Heart right ventricle (tissue), 16 donors: ENCODE data around the gene DNM3. TPM values are rescaled to one million over a fixed set of nuclear protein-coding genes. Genes with fewer than 3 reads are reported as not detected.
A peak's percentile ranks its signal among the peaks of the same experiment; 100 is the strongest.

Experiments
- ATAC-seq, 8 donors: fragments of 200-7000 bp; cut with Tn5 transposase; one replicate each; pipeline ENCODE4 v1.9.1; 2020; ENCODE audit warnings: mild to moderate bottlenecking in 8 of 8, moderate library complexity in 8 of 8, moderate number of reproducible peaks in 1 of 8
- DNase-seq, 2 donors: peaks; one replicate each; pipeline ENCODE4 v3.0.0-alpha.2; 2020
- H3K27ac ChIP-seq, 10 donors: fragments of 200-600 bp; sonication (generic) in 2 of 10; one replicate each; pipeline versions ENCODE4 v1.5.0 to v1.8.0; 2020 to 2022; ENCODE audit warnings: mild to moderate bottlenecking in 3 of 10
- H3K27me3 ChIP-seq, 7 donors: fragments of 200-600 bp; one replicate each; pipeline ENCODE4 v1.8.0; 2021 to 2022; ENCODE audit warnings: mild to moderate bottlenecking in 2 of 7
- H3K36me3 ChIP-seq, 9 donors: fragments of 200-600 bp; sonication (generic) in 1 of 9; one replicate each; pipeline versions ENCODE4 v1.5.0 to v1.8.0; 2020 to 2022; ENCODE audit warnings: mild to moderate bottlenecking in 2 of 9
- H3K4me1 ChIP-seq, 9 donors: fragments of 200-600 bp; sonication (generic) in 1 of 9; one replicate each; pipeline versions ENCODE4 v1.5.0 to v1.8.0; 2020 to 2022; ENCODE audit warnings: mild to moderate bottlenecking in 4 of 9
- H3K4me3 ChIP-seq, 10 donors: fragments of 200-600 bp; sonication (generic) in 2 of 10; one replicate each; pipeline versions ENCODE4 v1.5.0 to v1.8.0; 2020 to 2022; ENCODE audit warnings: mild to moderate bottlenecking in 7 of 10, moderate library complexity in 2 of 10
- H3K9me3 ChIP-seq, 11 donors: fragments of 200-600 bp in 10 of 11; sonication (generic) in 2 of 11; one replicate each; pipeline versions ENCODE4 v1.5.0 to v1.8.0; 2013 to 2022; ENCODE audit warnings: mild to moderate bottlenecking in 2 of 11, control low read depth in 1 of 11, moderate library complexity in 1 of 11
- CTCF ChIP-seq, 9 donors: fragments of 200-600 bp; sonication (generic) in 2 of 9; IDR thresholded peaks; one replicate each; pipeline versions ENCODE4 v1.5.0 to v1.8.0; 2021 to 2022; ENCODE audit warnings: antibody characterized with exemption in 9 of 9, mild to moderate bottlenecking in 5 of 9, moderate library complexity in 1 of 9
- WGBS, 2 donors: extraction: QIAGEN DNeasy Blood & Tissue Kit; methylation state at CpG; one replicate each; pipeline ENCODE4 v1.1.7; 2013; ENCODE audit warnings: inconsistent platforms in 1 of 2; 5-methylcytosine and 5-hydroxymethylcytosine counted together
- intact Hi-C, 10 donors: fragments of 100-400 bp; cut with DNase I; formaldehyde crosslinking; loops; one replicate each; pipeline versions ENCODE4 v1.11.1 to v1.14.2; 2022
- polyA plus RNA-seq, 2 donors: library from polyadenylated mRNA; stranded (reverse); fragments of 200-250 nt; gene quantifications; one replicate each; pipeline ENCODE4 v1.2.3, GENCODE V29; 2013
- total RNA-seq, 10 donors: library from RNA; stranded (reverse); fragmentation: NEBNext Ultra II Directional in 3 of 10; extraction: Animal tissue kit (Norgen Biotek cat#: 25700) in 3 of 10; gene quantifications; one replicate each; pipeline versions ENCODE4 v1.2.1 to v1.2.4, GENCODE V29; 2021 to 2023
- donor health status: Arrhythmogenic right ventricular cardiomyopathy.
- donor health status: ischemic (EF 13 %, LVEDD 7.1; RV severe dilation, severe dysfunction).
- donor health status: healthy with polysubstance abuse.
- donor health status: DM: no; HTN: yes; CAD: no.
- donor health status: DM: no; HTN: no; CAD: no.
- donor health status: ischemic (EF 25% LVEDD 6.9; RV normal size, moderate dysfunction).
- donor health status: ischemic (EF 25% LVEDD 5.7; RV mildly dilated, moderate dysfunction).
- donor health status: healthy.
- donor health status: DM: yes; HTN: yes; CAD: no.
- donor health status: Ischemic cardiomyopathy.
- donor health status: ischemic (EF 35%, LVEDD 5.7; RV mildly dilated, moderate dysfunction).
- donor health status: nonischemic (EF 11% LVEDD 7.7; RV severe dilation, severe dysfunction).
- donor health status: DM: yes; HTN: yes; CAD: no.
- donor health status: PGD.
- donor health status: ischemic (EF 29% LVEDD 5.4; RV normal size, mild dysfunction).
- donor health status: nonischemic (EF 23%, LVEDD 6.1; RV moderate dilation, normal function).

The DNM3 gene
- total and polyA plus RNA-seq, 12 donors: 0.77 to 2.8 (median 2.2) TPM

- Histone ChIP-seq H3K4me3 (no peak overlapping the region), H3K27ac (no peak overlapping the region), H3K9me3 (no peaks in the 10 kb centered on the region), H3K27me3 (no peaks in the 10 kb centered on the region), H3K4me1 (peaks cover 0 to 36% (median 24%) of the 10 kb centered on the region in 9 donors), H3K36me3 (no peaks in the 10 kb centered on the region)
- 87 to 92% methylated on average over 4 of the region's 4 CpGs for WGBS, 2 donors
- no peak for TF ChIP-seq CTCF (IDR thresholded peaks at IDR 0.05)
- DNase-seq (no peak), ATAC-seq (no peak)
- intact Hi-C loops: loop anchor here in 1 of 10 donors (5.0 kb wide), 1 partner anchor 37 kb away; no protein-coding TSS in a partner anchor
These were observed 343.4 kb downstream of the DNM3 start for GRCh38 chr1:172184506-172185191.

GRCh38 chr1:172185211-172185610 lies 343.9 kb downstream of the DNM3 start:
- H3K9me3 ChIP-seq: peaks cover 0 to 5% (median 0%) of the 10 kb centered on the region in 11 donors
- H3K36me3 ChIP-seq: no peaks in the 10 kb centered on the region
- H3K27me3 ChIP-seq: no peaks in the 10 kb centered on the region
- peaks cover 0 to 33% (median 23%) of the 10 kb centered on the region in 9 donors for H3K4me1 ChIP-seq
- H3K27ac ChIP-seq: peak overlapping the region in 1 of 10 donors; percentile 4
- no peak for TF ChIP-seq CTCF (IDR thresholded peaks at IDR 0.05)
- no peak overlapping the region for H3K4me3 ChIP-seq
- intact Hi-C loops: no loop called here
- no peak for ATAC-seq
- no peak for DNase-seq

- H3K36me3 ChIP-seq: no peaks in the 10 kb centered on the region
- 82 to 85% methylated on average over 3 of the region's 3 CpGs for WGBS, 2 donors
- no peaks in the 10 kb centered on the region for H3K27me3 ChIP-seq
- peaks cover 0 to 25% (median 15%) of the 10 kb centered on the region in 9 donors for H3K4me1 ChIP-seq
- peaks cover 0 to 9% (median 0%) of the 10 kb centered on the region in 11 donors for H3K9me3 ChIP-seq
- no peak overlapping the region for H3K4me3 ChIP-seq
- no peak for TF ChIP-seq CTCF (IDR thresholded peaks at IDR 0.05)
- intact Hi-C loops: no loop called here
- no peak overlapping the region for H3K27ac ChIP-seq
- ATAC-seq (no peak), DNase-seq (no peak)
These were observed 344.7 kb downstream of the DNM3 start for GRCh38 chr1:172185996-172186395.

GRCh38 chr1:172201572-172201971 lies 360.3 kb downstream of the DNM3 start:
- ATAC-seq: no peak
- peak in 1 of 2 donors; percentile 15 for DNase-seq
- Histone ChIP-seq H3K27me3 (no peaks in the 10 kb centered on the region), H3K9me3 (peaks cover 0 to 50% (median 28%) of the 10 kb centered on the region in 11 donors), H3K36me3 (no peaks in the 10 kb centered on the region), H3K27ac (no peak overlapping the region), H3K4me1 (no peaks in the 10 kb centered on the region), H3K4me3 (no peak overlapping the region)
- intact Hi-C loops: no loop called here
- WGBS, 2 donors: 37 to 57% methylated on average over 3 of the region's 3 CpGs
- TF ChIP-seq CTCF (IDR thresholded peaks at IDR 0.05): no peak
